Activated T-helper 1 cell treated with anti-CD3 and anti-CD28 coated beads, Interleukin-2, amount 50 U/mL, for 16 hours (primary cell): Measurements from ENCODE around the gene EZR.

Experiments used
- DNase-seq, 2 donors: peaks; one replicate each; pipeline ENCODE4 v3.0.0-alpha.2; 2020; ENCODE audit warnings: low read depth in 1 of 2, low spot score in 1 of 2

EZR gene

DNA sequence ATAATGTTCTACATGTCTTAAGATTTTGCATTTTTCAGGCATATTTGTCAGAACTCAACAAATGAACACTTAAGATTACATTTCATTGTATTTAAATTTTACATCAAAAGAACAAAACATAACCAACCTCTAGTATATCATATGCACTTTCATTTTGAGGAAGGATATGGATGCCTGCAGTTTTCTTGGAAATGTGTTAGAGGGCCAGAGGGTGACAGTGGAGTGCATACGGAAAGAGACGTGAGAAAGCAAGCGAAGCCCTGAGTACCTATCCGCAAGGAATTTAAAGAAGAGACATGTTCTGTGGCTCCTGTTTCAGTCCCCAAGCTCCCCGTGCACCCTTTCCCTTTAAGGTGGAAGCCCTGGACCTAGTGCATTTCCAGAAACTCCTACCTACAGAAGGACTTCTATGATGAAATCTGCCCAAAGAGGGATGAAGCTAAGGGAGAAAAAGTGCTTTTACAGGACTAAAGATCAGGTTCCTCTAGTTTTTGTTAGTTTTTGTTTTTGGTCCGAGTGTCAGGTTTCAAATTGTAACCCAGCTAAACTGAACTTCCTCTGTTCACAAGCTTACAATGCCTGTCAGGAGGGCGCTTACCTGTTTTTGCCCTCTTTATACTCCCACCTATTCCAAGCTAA, 38.8 kb downstream of the EZR start:
- DNase-seq = no peak

DNA sequence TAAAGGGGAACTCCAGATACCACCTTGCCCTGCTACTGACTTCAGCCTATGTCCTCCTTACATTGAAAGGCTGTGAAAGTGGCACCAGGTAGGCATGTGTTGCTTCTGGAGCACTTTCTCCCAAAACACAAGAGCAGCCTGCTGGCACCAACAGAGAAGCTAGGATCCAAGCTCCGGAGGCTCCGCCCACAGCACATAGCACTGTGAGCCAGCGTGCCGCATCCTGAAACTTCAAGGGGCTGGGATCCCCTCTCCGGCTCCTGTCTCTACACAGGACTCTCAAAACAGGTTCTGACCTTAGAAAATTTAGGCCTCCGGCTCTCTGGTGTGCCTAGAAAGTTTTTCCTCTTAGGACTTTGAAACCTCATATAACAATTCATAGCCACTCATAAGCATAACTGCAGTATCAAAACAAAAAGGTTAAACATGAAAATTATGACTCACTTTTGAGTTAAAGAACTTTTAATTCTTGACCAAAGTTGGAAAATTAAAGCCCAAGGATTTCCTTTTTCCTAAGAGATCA, 41.1 kb downstream of the EZR start:
- DNase-seq = no peak

DNA sequence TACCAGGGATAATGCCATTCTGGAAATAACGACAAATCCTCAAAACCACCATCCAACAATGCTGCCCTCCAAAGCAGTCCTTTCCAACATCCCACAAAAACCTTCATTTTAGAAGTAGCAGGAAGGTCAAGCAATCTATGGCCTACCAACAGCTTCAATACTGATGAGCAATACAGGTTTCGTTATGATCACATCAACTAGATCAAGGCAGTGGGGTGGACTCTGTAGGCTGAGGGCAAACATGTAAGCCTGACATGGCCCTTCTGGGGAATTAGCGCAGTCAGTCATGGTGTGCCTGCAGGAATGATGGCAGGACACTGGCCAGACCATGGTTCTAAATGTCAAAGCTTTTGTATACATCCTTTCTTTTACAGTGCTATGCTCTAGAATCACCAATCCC, 41.7 kb downstream of the EZR start:
- no peak for DNase-seq

DNA sequence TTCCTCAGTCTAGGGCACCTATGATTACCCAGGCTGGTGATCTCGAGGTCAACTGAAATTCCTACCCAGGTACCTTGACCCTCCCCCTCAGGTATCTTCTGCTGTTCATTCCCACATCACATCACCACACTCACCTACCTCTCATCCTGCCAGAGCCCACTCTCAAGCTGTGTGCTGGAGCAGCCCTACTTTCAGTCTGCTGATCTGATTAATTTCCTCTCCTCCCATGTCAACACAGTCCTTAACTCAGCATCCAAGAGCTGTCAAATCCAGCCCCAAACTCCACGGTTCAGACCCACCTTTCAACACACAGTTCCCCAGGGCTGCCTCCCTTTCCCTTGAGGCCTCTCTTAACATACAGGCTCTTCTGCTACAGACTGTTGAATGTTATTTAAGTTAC, 42.4 kb downstream of the EZR start:
- no peak for DNase-seq

DNA sequence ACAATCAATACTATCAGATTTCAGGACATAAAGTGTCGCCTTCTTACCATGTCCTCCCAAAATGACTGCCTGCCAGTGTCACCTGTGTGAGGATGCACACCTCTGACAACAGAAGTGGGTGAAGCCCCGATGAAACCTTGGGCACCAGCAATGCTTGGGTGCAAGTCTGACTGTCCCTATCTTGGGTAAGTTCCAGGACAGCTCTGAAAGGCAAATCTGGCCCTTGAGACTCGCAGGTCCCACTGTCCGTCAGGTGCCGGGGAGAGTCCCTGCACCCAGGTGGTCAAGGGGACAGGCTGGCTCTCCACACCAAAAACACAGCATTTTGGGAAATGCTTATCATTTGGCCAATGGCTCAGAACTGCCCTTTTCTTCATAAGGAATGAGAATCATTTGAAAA, 43.3 kb downstream of the EZR start:
- no peak for DNase-seq

DNA sequence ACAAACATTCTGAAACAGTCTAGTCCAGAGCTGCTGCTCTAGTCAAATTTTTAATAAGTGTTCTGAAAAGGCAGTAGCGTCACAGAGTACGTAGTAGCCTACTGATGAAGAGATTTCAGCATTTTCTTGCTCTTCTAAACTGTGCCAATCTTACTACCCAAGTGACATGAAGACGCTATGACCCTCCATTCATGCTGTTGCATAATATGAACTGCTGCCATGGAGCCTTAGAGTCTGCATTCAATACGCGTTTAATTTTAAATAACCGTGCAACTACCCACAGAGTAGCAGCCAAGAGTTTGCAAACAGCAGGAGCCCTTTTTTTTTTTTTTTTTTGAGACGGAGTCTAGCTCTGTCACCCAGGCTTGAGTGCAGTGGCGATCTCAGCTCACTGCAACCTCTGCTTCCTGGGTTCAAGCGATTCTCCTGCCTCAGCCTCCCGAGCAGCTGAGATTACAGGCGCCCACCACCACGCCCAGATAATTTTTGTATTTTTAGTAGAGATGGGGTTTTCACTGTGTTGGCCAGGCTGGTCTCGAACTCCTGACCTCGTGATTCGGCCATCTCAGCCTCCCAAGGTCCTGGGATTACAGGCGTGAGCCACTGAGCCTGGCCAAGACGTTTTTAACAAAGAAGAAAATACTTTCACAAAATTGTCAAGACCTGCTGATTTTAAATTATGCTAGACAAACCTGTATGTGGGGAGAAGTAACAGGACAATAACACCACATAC, 44.3 kb downstream of the EZR start:
- no peak for DNase-seq

DNA sequence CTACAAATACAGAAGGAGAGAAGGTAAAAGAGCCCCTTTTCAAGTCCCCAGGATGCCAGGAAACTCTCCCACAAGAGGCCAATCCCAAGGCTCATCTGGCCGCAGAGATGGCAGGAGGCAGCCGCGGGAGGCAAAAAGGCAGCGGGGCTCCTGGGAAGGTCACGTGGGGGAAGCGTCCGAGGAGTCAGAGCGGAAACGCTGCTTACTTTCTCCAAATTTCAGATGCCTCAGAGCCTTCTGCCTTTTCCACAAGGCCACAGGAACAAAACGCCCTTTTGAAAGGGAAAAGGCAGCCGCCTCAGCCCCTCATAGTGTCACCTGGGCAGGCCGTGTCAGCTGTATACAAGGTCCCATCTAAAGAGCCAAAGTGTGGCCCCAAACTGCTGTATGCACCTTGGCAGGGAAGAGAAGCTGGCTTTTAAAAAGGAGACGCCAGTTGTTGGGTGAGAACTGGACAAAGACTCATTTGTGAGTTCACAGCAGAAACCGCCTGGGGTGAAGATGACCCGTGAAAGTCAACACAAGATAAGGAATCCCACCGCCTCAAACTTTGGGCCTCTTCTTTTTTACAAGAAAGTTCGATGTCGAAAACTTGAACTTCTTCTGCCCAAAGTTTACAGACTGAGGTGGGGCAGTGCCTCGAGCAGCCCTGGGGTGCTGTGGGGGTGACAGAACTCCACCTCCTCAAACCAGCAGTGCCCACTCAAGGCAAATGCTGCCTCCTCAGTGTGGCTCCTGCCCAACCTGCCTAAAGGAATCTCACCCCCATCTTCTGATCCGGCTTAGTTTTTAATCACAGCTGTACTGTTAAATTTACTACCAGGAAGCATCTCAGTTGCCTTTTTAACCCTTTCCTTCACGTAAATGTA, 45.4 kb downstream of the EZR start:
- no peak for DNase-seq

DNA sequence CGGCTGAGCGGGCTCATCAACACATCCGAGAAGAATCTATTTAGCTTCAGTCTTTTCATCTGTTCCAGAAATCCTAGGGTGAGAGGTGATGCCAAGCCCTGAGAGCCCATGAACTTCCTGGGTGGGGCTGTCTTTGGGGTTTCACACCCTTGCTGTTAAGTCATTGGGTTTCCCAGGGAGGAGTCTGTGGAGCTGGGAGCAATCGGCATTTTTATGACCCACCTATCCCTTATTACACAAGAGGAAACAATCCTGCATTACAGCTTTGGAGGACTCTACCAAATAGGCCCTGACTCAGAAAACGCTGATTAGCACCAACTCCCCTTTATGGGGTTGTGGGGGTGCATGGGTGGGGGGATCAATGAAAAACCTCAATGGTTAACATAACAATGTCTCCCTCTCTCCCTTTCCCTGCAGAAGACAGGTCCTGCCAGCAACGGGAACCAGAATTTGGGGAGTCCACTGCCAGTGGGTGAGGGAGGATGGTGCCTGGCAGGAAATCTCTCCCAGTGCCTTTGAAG, 46.3 kb downstream of the EZR start:
- no peak for DNase-seq

DNA sequence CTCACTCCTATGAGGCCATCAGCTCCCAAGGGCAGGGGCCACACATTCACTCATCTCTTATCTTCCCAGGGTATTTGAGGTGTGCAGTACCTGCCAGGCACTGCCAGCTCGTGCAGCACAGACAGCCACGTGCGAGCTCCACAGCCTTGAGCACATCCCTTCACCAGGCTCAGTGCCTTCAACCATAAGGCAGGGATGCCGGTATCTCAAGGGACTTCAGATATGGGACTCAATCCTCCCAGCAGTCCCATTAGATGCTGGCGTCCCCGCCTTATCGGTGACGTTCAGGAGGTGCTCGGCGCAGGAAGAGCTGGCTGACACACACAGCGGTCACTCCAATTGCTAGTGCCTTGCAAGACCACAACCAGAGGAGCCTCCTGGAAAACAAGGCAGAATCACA, 47.0 kb downstream of the EZR start:
- DNase-seq = no peak

DNA sequence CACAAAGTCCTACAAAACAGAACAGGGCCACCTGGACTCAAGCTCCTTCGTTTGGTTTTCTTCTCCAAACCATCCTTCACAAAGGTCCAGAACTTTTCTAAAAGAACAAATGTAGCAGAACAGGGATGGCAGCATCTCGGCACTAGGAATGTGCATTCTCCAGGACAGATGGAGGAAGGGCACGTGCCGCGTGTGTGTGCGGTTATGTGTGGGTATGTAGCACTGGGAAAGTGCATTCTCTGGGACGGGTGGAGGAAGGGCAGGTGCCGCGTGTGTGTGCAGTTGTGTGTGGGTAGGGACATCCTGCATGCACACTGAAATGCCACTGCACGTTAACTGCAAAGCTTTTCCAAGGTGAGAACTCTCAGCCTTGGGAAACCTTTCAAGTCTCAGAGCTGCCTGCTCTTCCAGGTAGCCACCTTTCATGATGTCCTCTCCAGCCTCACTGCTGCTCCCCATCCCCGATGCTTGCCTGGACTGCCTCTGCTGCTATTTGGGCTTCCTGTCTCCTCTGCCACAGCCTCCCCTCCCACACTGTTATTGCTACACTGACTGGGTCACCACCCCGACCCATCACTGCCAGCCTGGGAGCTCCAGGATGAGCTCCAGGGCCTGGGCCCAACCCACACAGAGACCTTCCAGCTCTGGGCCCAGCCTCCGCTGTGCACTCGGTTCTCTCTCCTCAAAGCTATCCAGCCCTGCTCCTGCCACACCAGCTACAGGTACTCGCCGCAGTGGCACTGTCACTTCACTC, 47.6 kb downstream of the EZR start:
- no peak for DNase-seq

DNA sequence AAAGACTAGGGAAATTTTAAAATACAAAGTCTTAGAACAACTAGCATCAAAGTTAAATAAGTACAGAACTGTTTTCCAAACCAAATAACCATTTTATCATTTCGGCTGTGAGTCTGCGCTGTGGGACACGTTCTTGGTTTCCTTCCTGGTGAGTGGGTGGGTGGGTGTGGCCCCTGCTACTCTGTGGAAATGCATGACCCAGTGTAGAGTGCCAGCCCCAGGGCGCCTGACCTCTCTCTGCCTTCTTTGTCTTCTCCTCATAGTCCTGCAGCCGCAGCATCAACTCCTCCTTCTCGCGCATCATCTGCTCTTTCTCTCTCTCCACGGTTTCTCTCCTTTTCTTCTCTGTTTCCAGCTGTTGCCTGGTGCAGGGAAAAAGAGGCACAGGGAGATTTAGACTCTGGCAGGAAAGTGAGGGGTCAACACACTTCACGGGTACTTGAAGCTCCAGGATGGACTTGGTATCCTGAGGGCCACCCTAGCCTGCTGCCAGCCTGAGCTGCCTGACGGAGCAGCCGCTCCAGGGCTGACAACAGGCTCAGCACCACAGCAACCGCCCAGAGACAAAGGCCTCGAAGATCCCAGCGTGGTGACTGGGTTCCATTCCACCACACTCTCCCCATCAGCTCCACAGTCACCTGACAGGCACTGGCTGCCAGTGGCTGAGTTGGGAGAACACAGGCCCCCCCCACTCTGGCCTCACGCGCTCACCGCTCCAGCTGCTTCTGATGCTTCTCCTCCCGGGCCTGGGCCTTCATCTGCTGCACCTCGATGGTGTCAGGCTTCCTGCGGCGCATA, 48.4 kb downstream of the EZR start:
- no peak for DNase-seq

DNA sequence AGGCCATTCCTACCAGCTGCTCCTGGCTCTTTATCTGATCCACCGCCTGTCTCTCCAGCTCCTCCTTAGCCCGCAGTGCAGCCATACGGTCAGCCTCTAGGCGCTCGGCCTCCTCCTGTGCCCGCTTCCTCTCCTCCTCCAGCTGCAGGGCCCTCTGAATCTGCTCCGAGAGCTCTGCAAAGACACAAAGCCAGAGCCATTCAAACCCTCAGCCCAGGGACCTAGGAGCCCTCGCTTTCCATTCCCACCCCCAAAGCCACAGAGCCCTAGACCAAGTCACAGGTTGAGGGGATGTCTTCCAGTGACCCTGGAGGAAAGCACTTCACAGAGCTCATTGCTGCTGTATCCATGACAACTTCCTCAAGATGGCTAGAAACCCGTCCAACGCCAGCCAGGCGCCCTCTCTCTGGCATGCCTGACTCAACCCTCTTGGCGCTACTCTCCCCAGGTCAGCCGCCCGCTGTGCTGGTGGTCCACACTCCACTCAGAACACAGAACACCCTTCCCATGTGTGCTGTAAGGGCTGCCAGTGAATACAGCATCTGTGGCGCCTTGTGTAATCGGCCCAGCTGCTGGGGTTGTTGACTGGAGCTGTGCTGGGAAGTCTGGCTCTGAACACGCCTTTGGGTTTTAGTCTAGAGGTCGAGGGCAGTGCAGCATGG, 49.3 kb downstream of the EZR start:
- no peak for DNase-seq

DNA sequence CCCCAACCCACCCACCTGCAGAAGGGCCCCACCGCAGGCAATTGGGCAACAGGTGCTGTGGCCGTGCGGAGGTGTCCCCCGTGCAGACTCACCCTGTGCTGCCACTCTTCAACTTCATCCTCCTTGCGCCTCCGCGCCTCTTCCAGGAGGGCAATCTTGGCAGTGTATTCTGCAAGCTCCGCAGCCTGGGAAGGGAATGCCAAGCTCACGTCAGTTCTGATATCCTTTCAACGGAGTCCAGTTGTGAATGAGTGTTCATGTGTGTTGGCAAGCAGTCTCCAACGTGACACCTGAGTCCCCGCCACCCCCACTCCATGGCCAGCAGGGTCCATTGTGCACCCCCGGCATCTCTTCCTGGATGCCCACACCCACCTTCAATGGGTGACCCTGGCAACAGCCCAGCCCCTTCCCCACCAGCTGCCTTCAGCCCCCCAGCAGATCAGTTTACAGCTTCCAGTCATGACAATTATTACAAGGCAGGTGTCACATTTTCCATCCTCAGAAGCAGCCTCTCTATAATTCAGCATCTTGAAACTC, 49.9 kb downstream of the EZR start:
- DNase-seq = no peak

DNA sequence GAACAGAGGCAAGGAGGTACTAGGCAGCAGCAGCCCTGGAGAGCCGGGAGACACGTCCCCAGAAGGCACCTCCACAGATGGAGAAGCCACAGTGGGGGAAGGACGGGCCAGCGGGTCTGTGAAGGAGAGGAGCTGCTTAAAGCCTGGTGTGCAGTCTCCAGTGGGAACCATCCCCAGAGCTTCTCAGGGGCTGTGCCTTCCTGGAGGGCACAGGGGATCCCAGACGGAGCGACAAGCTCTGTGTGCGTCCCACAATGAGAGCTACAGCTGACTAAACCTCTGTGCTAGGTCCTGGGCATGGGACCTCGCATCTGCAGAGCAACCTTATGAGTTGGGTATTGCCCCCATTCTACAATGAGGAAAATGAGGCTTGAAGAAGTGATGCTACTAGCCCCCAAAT, 50.7 kb downstream of the EZR start:
- no peak for DNase-seq

DNA sequence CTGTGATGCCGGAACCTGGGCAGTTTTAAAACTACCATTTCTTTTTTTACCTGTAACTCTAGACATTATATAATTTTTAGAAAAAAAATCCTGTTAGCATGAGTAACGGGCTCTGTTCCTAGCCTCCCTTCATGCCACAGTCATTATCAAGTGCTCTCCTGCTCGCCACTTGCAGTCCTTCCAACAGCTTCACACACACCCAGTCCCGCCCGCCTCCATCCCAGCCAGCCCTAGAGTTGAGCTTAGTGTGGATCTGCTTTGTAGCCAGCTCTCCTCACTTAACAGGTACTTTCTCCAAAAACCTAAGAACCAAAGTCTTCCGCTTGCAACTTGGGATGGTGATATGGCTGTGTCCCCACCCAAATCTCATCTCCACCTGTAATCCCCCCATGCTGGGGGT, 51.5 kb downstream of the EZR start:
- DNase-seq = no peak

DNA sequence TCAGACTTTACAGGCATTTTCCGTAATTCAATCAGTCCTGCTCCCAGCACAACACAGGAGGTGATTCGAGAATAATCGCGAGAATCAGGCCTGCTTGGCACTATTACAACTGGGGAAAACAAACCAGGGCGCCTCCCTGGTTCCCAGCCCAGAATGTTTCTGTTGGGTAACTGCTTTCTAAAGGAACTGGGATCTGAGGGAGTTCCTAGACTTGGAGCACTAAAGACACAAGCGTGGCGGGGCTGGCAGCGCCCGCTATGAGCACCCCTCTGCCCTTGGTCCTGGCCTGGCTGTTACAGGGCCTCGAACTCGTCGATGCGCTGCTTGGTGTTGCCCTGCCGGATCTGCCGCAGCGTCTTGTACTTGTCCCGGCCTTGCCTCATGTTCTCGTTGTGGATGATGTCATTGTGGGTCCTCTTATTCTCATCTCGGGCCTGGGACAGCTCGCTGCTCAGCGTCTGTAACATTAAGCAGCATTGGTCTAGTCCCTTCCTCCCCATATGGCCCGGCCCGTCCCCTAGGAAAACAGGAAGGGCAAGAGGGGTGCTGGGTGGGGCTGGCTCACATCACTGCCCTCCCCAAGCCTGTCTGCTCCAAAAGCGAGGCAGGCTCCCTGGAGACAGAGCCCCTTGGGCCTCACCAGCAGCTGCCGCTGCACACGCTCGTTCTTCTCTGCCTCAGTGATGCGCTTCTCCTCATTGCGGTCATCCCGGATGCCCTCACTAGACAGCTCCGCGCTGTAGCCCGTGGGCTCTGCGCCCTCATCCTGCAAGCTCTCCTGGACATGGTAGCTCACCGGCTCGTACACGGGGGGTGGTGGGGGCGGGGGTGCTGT, 52.3 kb downstream of the EZR start:
- no peak for DNase-seq

DNA sequence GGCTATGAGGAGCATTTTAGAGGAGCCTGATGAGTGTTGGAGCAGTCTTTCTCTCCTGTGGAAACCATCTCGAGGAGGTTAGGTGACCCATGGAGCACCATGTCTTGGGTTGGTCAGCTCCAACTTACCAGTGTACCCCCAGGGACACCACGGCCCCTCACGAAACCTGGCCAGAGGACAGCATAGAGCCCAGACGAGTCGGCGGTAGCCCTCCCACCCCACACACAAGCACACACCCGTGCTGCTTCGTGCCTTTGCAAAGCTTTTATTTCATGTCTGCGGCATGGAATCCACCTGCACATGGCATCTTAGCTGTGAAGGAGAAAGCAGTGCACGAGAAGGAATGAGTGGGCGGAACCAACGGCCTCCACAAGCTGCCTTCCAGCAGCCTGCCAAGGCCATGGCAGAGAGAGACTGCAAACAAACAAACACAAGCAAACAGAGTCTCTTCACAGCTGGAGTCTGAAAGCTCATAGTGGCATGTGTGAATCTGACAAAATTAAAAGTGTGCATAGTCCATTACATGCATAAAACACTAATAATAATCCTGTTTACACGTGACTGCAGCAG, 53.6 kb downstream of the EZR start:
- no peak for DNase-seq

DNA sequence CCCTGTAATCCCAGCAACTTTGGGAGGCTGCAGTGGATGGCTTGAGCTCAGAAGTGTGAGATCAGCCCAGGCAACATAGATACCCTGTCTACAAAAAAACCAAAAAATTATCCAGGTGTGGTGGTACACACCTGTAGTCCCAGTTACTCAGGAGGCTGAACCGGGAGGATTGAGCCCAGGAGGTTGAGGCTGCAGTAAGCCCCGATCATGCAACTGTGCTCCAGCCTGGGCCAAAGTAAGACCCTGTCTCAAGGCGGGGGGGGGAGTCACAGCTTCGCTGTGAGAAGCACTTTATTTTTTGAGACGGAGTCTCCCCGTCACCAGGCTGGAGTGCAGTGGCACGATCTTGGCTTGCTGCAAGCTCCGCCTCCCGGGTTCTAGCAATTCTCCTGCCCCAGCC, 54.2 kb downstream of the EZR start:
- no peak for DNase-seq
